Mucosa of descending colon (tissue), 3 donors: ENCODE results near the gene DSCAML1. TPM values are rescaled to one million over a fixed set of nuclear protein-coding genes. Genes with fewer than 3 reads are reported as not detected.

Experiments
- ATAC-seq: fragments of 200-7000 bp; cut with Tn5 transposase; one replicate; pipeline ENCODE4 v1.9.1; 2020; ENCODE audit warnings: mild to moderate bottlenecking, moderate library complexity
- DNase-seq, 3 donors: peaks; one replicate each; pipeline ENCODE4 v3.0.0-alpha.2; 2020
- H3K36me3 ChIP-seq: fragments of 200-600 bp; one replicate; pipeline ENCODE4 v1.8.0; 2021; ENCODE audit warnings: low read depth, mild to moderate bottlenecking
- H3K4me1 ChIP-seq: fragments of 200-600 bp; one replicate; pipeline ENCODE4 v1.8.0; 2021; ENCODE audit warnings: low read depth, mild to moderate bottlenecking
- H3K4me3 ChIP-seq: fragments of 200-600 bp; one replicate; pipeline ENCODE4 v1.8.0; 2021; ENCODE audit warnings: mild to moderate bottlenecking
- H3K9me3 ChIP-seq: fragments of 200-600 bp; one replicate; pipeline ENCODE4 v1.8.0; 2021; ENCODE audit warnings: mild to moderate bottlenecking
- intact Hi-C, 2 donors: fragments of 100-400 bp; cut with DNase I in 1 of 2; cut with micrococcal nuclease in 1 of 2; formaldehyde crosslinking; loops; one replicate each; pipeline versions ENCODE4 v1.11.0 to v1.11.1; 2022; cut with DNase I, micrococcal nuclease
- total RNA-seq, 3 donors: library from RNA; stranded (reverse); fragmentation: NEBNext Ultra II Directional in 2 of 3; extraction: Animal tissue kit (Norgen Biotek cat#: 25700) in 2 of 3; gene quantifications; one replicate each; pipeline versions ENCODE4 v1.2.1 to v1.2.4, GENCODE V29; 2021 to 2023
- TF ChIP-seq, protein P1 (sequence below): fragments of 200-600 bp; IDR thresholded peaks from one replicate; pipeline ENCODE4 v1.8.0; 2022; ENCODE audit warnings: antibody characterized with exemption, mild to moderate bottlenecking
- donor health status: DM: no; HTN: no; CAD: no; lungs with moderate emphysema.
- donor health status: DM: no; HTN: no; CAD: no.
- donor health status: DM: no; HTN: yes; CAD: no.

DSCAML1 gene
- total RNA-seq, 3 donors from 2014 or later = 5.0 to 5.5 (median 5.3) TPM

DNA sequence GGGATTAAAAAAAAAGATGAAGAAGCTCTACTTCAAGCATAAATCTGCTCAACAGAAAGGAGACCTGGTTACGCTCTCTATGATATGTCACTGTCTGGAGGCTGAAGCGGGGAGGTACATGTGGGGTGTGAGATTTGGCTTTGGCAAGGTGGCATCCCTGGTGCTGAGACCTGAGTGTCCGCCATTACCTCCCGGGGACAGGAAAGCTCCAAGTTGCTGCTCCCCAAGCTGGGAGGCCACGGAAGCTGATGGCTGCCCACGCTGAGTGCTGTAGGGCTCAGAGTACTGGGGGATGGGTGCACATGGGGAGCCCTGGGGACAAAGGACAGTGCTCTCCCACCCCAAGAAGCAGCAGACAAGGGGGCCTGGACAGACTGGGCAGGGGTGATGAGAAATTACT lies 167.9 kb downstream of the DSCAML1 start:
- intact Hi-C loops = no loop called here
- TF ChIP-seq, protein P1, sequence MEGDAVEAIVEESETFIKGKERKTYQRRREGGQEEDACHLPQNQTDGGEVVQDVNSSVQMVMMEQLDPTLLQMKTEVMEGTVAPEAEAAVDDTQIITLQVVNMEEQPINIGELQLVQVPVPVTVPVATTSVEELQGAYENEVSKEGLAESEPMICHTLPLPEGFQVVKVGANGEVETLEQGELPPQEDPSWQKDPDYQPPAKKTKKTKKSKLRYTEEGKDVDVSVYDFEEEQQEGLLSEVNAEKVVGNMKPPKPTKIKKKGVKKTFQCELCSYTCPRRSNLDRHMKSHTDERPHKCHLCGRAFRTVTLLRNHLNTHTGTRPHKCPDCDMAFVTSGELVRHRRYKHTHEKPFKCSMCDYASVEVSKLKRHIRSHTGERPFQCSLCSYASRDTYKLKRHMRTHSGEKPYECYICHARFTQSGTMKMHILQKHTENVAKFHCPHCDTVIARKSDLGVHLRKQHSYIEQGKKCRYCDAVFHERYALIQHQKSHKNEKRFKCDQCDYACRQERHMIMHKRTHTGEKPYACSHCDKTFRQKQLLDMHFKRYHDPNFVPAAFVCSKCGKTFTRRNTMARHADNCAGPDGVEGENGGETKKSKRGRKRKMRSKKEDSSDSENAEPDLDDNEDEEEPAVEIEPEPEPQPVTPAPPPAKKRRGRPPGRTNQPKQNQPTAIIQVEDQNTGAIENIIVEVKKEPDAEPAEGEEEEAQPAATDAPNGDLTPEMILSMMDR = no peak
- Histone ChIP-seq H3K36me3 (no peaks in the 10 kb centered on the region), H3K4me1 (no peaks in the 10 kb centered on the region), H3K4me3 (no peak overlapping the region), H3K9me3 (no peaks in the 10 kb centered on the region)
- no peak for ATAC-seq
- DNase-seq = no peak

DNA sequence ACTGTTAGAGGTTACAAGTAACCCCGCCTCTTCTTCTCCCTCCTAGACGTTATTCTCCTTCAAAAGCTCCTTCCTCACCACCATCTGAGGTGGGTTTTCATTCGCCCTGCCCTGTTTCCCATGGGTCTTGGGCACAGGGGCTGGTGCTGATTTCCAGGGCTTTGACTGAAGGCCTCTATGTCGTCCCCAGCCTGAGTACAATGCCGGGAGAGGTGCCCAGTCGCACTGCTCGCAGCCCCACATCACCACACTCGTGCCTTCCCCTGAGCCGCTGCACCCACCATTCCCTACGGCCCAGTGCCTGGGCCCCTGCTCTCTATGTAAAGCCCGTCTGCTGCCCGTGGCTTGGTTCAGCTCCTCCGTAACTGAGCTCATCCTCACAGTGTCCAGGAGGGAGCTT lies 169.8 kb downstream of the DSCAML1 start:
- Histone ChIP-seq H3K4me3 (no peak overlapping the region), H3K9me3 (no peaks in the 10 kb centered on the region), H3K4me1 (no peaks in the 10 kb centered on the region), H3K36me3 (no peaks in the 10 kb centered on the region)
- ATAC-seq (no peak), DNase-seq (peak in 1 of 3 donors; percentile 5)
- TF ChIP-seq, protein P1 = no peak
- intact Hi-C loops = no loop called here

DNA sequence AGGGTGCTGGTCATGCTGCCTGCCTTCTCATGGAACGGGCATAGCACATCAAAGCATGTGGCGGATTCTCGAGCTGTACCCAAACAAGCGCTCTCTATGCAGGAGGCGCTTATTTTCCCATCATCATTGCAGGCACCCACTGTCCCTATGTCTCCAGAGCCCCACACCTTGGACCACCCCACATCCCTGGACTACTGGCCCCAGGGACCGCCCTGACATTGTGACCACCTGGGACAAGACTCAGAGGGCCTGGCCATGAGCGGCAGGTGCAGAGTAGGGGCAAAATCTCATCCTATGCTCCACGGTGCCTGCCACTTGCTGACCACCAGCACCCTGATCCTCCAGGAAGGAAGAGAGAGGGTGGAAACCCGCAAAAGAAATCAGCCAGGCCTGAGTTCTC lies 170.4 kb downstream of the DSCAML1 start:
- ATAC-seq (no peak), DNase-seq (no peak)
- TF ChIP-seq, protein P1 = no peak

DNA sequence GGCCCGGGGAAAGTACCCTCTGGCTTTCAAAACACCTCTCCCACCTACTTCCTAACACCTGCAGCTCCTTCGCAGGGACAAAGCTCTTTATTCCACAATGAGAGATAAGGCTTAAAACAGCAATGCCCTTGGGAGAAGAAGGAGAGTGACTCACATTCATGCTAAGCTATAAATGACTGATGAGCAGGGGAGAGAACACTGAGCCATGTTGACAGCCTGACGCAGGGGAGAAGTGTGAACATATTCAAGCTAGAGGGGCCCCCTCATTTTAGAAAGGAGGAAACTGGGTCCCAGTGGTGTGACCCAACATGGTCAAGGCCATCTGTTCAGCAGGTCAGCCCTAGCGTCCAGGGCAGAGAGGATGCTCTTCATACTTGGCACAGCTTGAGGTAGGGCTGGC lies 171.8 kb downstream of the DSCAML1 start:
- ATAC-seq (no peak), DNase-seq (no peak)
- intact Hi-C loops = no loop called here
- Histone ChIP-seq H3K36me3 (no peaks in the 10 kb centered on the region), H3K4me3 (no peak overlapping the region), H3K9me3 (peaks cover 6% of the 10 kb centered on the region), H3K4me1 (no peaks in the 10 kb centered on the region)
- TF ChIP-seq, protein P1 = no peak

More for the DNA sequence above, 170.4 kb downstream of the DSCAML1 start:
- intact Hi-C loops = no loop called here
- Histone ChIP-seq H3K4me3 (no peak overlapping the region), H3K36me3 (no peaks in the 10 kb centered on the region), H3K4me1 (no peaks in the 10 kb centered on the region), H3K9me3 (peaks cover 3% of the 10 kb centered on the region)

DNA sequence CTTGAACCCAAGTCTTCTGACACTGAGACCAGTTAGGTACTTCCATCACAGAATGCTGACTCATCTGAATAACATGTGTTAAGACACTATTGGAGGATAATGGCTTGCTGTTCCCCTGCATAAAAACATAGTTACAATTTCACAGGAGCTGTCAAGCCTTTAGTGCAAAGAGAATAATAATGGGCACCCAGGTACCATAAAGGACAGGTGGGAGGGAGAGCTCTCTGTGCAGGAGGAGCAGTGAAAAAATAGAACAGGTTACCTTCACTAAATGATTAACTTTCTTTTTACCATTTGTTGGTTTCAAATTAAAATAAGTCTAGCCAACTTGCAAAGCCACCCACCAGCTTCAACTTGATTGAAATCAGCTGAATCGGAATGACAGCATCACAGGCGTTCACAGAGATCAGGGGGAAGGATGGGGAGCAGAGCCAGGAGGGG lies 173.2 kb downstream of the DSCAML1 start:
- peaks cover 6% of the 10 kb centered on the region for H3K9me3 ChIP-seq
- intact Hi-C loops = no loop called here
- DNase-seq (no peak), ATAC-seq (no peak)
- H3K4me1 ChIP-seq = no peaks in the 10 kb centered on the region
- H3K4me3 ChIP-seq = no peak overlapping the region
- H3K36me3 ChIP-seq = no peaks in the 10 kb centered on the region
- TF ChIP-seq, protein P1 = no peak

DNA sequence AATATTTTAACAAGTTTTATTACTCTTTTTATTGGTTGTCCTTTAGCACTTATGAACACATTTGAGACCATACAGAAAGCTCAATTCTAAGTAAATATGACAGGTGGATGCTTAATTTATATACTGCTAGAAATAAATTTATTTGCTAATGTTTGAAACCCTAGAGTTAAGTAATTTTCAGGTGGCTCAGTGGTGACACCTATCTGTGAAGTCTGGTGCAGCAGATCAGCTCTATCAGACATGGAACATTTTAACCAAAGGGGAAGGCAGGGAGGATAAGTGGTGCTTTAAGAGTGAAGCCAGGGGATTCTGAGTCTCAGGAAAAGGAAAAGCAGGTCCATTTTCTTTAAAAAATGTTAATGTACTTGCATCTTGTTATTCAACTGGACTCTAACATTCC lies 175.8 kb downstream of the DSCAML1 start:
- intact Hi-C loops = no loop called here
- H3K36me3 ChIP-seq = no peaks in the 10 kb centered on the region
- ATAC-seq (no peak), DNase-seq (no peak)
- peaks cover 6% of the 10 kb centered on the region for H3K9me3 ChIP-seq
- no peak overlapping the region for H3K4me3 ChIP-seq
- TF ChIP-seq, protein P1 = no peak
- no peaks in the 10 kb centered on the region for H3K4me1 ChIP-seq
